ENCODE data around the gene IFRD2.
"Not testable (repeated sequence)": the region's sequence is repeated elsewhere in the genome, so short reads cannot be mapped to it uniquely, and the experiment has no call there.

Gene IFRD2

DNA sequence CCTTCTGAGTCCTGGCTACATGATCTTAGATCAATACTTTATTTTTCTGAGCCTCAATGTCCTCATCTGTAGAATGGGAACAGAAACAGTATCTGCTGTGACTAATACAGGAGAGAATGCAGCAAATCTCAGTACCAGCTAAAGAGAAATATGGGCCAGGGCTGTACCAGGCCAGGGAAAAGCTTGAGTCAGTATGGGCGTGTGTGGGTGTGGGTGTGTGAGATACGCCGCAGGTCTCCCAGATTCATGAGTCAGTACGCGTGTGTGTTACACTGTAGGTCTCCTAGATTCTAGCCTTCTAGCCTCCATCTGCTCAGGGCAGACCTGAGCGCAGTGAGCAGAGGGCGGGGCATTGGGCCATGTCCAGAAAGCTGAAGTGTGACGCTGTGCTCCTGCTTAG lies 41.0 kb downstream of the IFRD2 start:
- peak; percentile 96 for DNase-seq (ENCODE audit: low read depth)

GRCh38 chr3:50250514-50250913 lies 41.7 kb downstream of the IFRD2 start:
- no peak for DNase-seq (ENCODE audit: low read depth)

DNA sequence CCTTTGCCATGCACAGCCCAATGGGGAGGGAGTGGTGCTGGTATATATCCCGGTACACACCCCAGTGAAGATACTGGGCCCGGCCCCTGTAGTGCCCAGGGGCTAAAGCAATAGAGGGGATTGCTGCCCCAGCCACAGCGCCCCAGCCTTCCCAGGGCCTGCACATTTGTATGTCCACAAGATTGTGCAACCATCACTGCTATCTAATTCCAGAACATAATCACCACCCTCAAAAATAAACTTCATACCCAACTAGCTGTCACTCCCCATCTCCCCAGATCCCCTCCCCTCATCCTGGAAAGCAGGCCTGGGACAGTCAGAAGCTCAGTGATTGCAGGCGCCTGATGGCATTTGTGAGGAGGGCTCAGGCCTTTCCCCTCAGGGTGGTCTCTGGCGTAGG lies 42.8 kb downstream of the IFRD2 start:
- no peak for DNase-seq (ENCODE audit: low read depth)

GRCh38 chr3:50248387-50248786 lies 43.8 kb downstream of the IFRD2 start:
- no peak for DNase-seq (ENCODE audit: low read depth)

DNA sequence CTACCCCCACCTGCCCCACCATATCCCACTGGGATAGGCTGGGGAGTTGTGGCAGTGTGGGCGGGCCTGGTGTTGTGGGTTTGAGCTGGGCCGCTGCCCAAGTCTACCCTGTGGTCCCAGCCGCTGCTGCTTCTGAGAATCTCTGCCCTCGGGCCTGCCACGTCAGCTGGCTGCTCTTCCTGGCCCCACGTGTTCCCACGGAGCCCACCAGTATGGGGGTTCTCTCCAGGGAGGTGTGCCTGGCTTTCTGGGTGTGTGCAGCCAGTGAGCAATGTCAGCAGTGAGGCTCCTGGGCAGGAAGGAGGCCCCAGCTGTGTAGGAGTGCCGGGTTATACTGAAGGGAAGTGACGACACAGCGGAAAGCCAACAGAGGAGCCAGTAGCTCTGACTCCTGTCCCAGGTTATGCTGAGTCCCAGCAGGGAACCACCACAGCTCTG lies 45.7 kb downstream of the IFRD2 start:
- DNase-seq (ENCODE audit: low read depth) = peak; percentile 95

DNA sequence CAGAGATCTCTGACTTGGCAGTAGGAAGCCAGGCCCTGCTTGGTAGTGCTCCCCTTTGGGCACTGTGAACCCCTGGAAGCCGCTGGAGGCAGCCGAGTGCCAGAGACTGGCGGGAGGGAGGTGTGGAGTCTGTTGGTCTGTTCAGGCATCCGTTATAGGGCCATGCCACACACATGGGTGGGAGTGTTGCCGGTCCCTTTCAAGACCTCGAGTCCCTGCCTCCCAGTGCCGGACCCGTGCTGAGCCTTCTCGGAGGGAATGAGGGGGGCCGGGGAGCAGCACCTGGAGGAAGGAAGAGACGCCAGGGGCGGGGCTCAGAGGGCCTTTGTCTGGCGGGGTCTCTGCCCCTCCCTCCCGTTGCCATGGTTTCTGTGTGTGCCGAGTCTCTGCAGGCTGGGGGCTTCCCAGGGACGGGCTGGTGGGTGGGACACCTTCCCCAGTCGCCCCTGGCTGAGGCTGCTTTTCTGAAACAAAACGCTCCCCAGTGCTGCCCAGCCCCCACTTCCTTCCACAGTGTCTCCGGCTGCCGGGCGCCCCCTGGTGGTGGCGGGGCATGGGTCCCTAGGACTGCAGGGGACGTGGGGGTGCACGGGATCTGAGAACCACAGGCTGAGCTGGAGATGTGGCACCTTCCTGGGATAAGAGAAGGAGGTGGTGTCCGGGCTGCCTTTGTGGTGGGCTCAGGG lies 46.3 kb downstream of the IFRD2 start:
- DNase-seq (ENCODE audit: low read depth) = peak; percentile 83

GRCh38 chr3:50245251-50245745 lies 46.9 kb downstream of the IFRD2 start:
- DNase-seq (ENCODE audit: low read depth) = no peak

DNA sequence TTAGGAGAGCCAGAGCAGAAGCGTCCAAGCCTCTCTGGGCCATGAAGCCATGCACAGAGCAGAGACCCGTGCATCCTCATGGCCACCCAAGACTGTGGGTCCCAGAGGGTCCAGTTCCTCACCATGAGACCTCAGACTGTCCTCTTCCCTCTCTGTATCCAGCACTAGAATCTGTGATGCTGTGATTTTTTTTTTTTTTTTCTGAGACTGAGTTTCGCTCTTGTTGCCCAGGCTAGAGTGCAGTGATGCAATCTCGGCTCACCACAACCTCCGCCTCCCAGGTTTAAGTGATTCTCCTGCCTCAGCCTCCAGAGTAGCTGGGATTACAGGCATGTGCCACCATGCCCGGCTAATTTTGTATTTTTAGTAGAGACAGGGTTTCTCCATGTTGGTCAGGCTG lies 47.4 kb downstream of the IFRD2 start:
- not testable (repeated sequence) for DNase-seq (ENCODE audit: low read depth)

DNA sequence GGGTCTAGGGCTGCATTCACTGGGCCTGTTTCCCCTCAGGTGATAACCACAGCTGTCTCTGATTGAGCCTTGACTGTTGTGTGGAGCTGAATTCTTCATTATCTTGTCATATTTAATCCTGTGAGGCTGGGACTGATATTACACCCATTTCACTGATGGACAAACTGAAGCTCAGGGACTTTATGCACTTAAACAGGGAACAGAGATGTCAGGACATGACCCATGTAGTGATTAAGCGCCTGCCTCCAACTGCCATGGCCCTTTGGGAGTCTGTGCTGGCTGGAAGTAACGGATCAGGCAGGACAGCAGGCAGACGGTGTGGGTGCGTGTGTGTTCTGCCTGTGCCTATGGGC lies 48.7 kb downstream of the IFRD2 start:
- no peak for DNase-seq (ENCODE audit: low read depth)

DNA sequence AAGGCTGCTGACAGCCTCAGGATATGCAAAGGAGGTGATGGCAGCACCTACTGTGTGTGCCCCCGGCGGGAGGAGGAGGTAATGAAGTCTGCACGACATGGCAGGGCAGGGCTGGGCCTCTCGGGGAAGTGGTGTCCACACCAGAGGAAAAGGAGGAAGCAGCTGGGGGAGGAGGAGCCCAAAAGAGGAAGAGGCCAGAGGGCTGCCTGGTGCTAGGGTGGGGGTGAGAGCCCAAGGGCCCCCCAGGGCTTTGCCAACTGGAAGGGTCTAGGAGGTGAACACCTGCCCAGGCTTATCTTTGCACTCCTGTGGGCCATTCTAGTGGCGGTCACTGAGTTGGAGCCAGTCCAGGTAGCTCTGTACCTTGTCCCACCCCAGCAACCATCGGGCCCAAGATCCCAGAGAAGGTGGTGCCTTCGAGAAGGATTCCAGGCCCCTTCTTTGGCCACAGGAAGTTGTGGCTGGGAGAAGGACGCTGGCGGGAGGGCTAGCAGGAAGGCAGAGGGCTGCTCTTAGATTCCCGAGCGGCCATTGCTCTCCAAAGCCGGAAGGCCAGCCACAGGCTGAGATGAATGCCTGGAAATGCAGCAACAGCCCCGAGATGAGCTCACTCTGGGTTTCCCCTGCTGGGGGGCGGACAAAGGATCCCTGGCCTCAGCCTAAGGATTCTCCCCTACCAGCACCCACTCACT lies 49.2 kb downstream of the IFRD2 start:
- peak; percentile 88 for DNase-seq (ENCODE audit: low read depth)

GRCh38 chr3:50242381-50242770 lies 49.9 kb downstream of the IFRD2 start:
- no peak for DNase-seq (ENCODE audit: low read depth)

DNA sequence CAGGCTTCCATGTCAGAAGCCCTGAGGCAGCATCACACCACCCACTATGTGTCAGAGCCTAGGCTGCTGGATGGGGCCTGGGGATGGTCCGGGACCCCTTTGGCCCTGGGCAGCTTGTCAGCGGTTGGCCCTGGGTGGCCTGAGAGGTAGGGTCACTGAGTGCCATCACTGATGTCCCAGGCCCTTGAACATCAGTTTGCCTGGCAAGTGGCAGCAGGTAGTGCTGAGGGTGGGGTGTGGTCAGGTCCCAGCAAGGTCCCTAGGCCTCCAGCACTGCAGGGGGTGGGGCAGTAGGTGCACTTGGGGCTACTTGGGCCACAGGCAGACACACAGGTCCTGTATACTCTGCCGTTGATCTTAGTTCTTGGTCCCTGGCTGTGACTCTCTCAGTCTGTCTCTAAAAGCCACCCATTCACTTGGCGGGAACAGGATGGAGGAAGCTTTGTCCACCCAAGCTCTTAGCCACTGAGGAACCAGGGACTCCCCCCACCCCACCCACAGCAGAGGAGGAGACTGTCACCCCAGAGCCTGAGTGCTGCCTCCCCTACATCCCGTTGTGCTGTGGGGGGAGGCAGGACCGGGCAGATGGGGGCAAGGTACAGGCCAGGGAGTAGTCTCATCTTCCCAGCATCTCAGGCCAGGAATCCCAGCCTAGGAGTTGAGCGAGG lies 50.4 kb downstream of the IFRD2 start:
- DNase-seq (ENCODE audit: low read depth) = no peak

GRCh38 chr3:50241163-50241562 lies 51.1 kb downstream of the IFRD2 start:
- DNase-seq (ENCODE audit: low read depth) = no peak

- DNase-seq (ENCODE audit: low read depth) = no peak
Observed at GRCh38 chr3:50239649-50240048, 52.6 kb downstream of the IFRD2 start.

- DNase-seq (ENCODE audit: low read depth) = no peak
Observed at GRCh38 chr3:50238549-50239026, 53.6 kb downstream of the IFRD2 start.

DNA sequence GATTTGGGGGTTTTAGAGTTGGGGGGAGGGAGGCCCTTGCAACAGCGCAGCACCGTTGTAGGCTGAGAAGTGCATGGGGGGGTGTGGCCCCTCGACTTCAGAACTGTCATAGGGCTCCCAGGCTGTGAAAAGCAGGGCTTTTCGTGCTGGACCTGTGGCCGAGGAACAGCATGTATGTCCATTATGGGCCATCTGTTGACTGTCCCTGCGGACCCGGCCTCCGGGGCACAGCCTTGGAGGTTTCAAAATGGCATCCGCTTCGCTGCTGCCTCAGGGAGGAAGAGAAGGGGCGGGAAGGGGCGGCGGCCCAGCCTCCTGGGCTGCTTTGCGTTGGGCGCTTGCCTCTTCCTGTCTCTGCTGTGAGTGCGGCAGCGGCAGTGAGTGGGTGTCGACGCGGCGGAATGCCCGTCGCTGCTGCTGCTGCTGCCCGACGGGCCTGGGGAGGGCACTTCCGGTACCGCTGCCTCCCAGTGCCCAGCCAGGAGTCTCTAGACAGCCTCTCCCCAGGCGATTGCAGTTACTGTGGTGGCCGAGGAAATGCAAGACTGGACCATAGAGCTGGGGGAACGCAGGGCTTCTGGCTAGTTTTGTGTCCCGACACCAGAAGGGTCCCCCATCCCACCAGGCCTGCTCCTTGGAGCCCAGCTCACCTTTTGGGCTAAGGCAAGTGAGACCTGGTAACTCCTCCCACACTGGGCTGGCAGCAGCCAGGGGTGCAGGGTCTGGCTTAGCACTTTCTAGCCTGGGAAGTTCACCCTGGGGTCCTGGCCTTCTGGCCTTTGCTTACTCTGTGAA lies 54.3 kb downstream of the IFRD2 start:
- peak; percentile 86 for DNase-seq (ENCODE audit: low read depth)
